NCI-H2029 treated with DMSO at 0.1 percent for 48 hours (cell line): Measurements from ENCODE around the gene LMF2.
"Not testable (repeated sequence)": the region's sequence is repeated elsewhere in the genome, so short reads cannot be mapped to it uniquely, and the experiment has no call there.

Source experiments
- DNase-seq: peaks from one replicate; lab custom pipeline; 2025; lab: John Stamatoyannopoulos, UW

Gene LMF2

DNA sequence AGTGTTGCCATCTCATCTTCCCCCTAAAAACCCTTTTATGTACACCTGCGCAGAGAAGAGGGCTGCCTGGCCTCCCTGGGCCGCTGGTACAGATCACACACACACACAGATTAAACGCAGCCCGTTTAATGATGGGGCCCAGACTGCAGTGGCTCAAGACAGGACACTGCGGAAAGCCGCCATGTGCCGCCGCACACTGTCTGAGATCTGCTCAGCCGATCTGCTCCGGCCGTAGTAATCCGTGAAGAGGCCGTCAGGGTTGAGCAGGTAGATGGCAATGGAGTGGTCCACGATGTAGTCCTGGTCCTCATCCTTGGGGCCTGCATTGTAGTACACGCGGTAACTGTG is 15.9 kb upstream of the LMF2 start:
- DNase-seq = no peak

DNA sequence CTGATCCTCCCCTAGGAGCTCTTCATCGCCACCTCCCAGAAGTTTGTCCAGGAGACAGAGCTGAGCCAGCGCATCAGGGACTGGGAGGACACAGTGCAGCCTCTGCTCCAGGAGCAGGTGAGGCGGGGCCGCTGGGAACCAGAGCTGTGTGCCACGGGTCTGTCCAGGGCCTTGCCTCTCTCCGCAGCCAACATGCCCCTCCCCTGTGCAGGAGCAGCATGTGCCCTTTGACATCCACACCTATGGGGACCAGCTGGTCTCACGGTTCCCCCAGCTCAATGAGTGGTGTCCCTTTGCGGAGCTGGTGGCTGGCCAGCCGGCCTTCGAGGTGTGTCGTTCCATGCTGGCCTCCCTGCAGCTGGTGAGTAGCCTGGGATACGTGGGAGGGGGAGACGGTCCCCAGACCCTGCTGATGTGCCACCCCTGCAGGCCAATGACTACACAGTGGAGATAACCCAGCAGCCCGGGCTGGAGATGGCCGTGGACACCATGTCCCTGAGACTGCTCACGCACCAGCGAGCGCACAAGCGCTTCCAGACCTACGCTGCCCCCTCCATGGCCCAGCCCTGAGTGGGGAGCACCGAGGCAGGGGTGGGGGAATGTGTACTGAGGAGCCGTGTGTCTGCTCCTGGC is 15.4 kb upstream of the LMF2 start:
- DNase-seq = no peak

- DNase-seq = no peak
Observed at GRCh38 chr22:50522208-50522805, 14.8 kb upstream of the LMF2 start.

DNA sequence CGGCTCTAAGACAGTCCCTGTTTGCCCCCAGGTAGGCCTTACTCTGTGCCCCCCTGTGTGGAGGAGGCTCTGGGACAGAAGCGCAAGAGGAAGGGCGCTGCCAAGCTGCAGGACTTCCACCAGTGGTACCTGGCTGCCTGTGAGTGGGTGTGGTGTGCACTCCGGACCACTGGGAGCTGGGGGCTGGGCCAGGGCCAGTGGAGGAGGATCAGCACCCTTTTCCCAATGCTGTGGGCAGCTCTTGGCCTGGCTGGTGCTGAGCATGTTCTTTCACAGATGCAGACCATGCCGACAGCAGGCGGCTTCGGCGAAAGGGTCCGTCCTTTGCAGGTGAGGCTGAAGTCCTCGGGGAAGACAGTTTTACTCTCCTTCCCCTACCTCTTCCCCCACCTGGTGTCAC is 14.2 kb upstream of the LMF2 start:
- DNase-seq = no peak

- no peak for DNase-seq
Observed at GRCh38 chr22:50520826-50521453, 13.4 kb upstream of the LMF2 start.

- not testable (repeated sequence) for DNase-seq
Observed at GRCh38 chr22:50520184-50520583, 12.7 kb upstream of the LMF2 start.

DNA sequence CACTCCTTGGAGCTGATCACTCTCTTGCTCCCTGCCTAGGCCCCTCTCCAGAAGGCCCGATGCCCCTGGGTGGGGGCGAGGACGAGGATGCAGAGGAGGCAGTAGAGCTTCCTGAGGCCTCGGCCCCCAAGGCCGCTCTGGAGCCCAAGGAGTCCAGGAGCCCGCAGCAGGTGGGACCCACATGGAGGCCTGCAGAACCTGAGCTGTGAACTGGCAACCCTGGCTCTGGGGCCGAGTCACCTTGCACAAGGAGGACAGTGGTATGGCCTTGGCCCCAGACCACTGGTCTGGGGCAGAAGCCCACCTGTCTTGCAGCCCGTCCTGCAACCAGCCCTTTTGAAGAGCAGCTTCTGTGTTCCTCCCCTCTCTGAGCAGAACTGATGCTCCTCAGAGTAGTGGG is 11.6 kb upstream of the LMF2 start:
- no peak for DNase-seq

DNA sequence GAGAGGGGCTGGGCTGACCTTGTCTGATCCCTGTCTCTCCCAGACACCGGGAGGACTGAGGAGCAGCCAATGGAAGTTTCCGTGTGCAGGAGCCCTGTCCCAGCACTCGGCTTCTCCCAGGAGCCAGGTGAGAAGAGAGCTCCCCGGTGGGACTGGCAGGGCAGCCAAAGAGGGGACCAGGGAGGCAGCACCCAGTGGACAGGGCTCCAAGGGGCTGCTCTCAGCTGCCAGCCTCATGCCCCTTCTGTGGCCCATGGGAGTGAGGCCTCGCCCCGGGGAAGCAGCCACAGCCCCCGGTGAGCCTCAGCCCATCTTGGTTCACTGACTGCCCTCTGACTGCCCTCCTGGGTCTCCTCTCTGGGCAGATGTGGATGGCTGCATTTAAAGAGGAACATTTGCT is 11.1 kb upstream of the LMF2 start:
- DNase-seq = no peak

DNA sequence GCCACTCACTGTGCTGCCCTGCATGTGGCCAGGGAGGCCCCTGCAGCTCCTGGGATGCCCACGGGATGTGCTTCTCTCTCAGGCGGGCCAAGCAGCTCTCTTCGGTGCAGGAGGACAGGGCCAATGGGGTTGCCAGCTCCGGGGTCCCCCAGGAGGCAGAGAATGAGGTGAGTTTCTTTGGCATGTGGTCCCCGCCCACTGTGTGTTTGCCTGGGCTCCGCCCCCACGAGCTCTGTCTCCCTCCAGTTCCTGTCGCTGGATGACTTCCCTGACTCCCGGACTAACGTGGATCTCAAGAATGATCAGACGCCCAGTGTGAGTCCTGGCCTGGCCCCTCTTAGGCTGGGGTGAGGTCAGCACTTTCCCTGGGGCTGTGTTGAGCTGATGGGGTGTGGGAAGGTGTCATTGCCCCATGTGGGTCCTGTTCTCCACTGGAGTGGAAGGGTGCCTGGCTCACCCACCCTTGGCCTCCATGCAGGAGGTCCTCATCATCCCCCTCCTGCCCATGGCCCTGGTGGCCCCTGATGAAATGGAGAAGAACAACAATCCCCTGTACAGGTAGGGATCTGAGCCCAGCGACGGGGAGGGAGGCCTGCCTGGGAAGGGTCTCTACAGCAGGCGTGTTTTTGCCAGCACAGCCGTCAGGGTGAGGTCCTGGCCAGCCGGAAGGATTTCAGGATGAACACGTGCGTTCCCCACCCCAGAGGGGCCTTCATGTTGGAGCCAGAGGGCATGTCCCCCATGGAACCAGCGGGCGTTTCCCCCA is 10.2 kb upstream of the LMF2 start:
- no peak for DNase-seq

DNA sequence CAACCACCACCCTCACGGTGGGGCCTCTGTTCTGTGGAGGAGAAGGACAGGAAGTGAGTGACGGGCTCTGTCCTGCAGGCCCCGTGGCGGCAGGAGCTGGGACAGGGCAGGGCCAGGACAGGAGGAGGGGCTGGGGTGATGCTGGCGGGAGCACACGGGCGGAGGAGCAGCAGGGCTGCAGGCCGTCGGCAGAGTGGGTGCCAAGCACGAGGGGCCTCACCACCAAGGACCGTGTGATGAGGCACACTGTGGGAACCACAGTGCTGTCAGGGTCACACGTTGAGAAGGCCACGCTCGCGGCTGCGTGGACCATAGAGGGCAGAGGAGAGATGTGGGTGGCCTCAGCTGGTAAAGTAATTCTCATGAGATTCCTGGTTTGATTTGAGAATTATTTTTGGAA is 9.4 kb upstream of the LMF2 start:
- DNase-seq = no peak

DNA sequence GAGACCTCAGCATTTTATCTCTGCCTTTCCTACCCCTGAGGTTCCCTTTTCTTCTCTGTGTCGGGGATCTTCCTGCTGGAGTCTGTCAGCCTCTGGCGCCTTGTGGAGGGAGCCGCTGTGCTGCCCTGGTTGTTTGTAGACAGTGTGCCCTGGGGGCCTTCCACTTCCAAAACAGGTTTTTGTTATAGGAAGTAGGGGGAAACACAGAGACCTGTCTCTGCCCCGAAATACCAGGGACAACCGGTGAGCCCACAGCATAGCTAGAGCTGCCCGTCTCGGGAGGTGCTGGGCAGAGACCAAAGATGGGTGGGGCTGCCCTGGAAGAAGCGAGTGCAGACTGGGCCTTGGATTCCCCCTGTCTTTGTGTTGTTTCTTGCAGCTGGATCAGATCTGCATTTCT is 8.6 kb upstream of the LMF2 start:
- no peak for DNase-seq

DNA sequence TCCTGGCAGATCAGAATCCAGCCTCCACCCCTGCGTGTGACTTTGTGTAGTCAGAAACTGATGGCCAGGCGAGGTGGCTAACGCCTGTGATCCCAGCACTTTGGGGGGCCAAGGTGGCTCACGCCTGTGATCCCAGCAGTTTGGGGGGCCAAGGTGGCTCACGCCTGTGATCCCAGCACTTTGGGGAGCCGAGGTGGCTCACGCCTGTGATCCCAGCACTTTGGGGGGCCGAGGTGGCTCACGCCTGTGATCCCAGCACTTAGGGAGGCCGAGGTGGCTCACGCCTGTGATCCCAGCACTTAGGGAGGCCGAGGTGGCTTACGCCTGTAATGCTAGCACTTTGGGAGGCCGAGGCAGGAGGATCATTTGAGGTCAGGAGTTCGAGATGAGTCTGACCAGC is 5.7 kb upstream of the LMF2 start:
- no peak for DNase-seq

DNA sequence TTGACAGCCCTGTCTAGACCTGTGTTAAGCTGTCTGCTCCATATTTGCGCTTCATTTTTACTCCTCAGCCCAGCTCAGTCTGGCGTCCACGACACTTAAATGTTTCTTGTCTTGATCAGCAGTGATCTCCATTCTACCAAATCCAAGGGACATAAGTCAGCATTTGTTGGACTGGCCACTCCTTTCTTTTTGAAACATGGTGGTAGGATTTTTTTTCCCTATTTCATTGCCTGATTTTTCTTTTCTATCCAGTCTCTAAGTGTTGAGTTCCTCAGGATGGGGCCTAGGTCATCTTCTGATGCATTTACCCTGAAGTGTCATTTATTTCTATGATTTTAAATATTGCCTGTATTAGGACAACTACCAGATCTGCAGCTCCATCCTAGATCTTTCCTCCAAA is 1.4 kb upstream of the LMF2 start:
- no peak for DNase-seq

GRCh38 chr22:50507991-50508884 is 736 bp upstream of the LMF2 start, which contains the start of gene NCAPH2:
NCAPH2 (plus strand) TSS chr22:50508224; CDS start chr22:50508338, 114 bp downstream.
- DNase-seq = peak; percentile 37

- no peak for DNase-seq
Observed at GRCh38 chr22:50506611-50507420, 686 bp downstream of the LMF2 start.

DNA sequence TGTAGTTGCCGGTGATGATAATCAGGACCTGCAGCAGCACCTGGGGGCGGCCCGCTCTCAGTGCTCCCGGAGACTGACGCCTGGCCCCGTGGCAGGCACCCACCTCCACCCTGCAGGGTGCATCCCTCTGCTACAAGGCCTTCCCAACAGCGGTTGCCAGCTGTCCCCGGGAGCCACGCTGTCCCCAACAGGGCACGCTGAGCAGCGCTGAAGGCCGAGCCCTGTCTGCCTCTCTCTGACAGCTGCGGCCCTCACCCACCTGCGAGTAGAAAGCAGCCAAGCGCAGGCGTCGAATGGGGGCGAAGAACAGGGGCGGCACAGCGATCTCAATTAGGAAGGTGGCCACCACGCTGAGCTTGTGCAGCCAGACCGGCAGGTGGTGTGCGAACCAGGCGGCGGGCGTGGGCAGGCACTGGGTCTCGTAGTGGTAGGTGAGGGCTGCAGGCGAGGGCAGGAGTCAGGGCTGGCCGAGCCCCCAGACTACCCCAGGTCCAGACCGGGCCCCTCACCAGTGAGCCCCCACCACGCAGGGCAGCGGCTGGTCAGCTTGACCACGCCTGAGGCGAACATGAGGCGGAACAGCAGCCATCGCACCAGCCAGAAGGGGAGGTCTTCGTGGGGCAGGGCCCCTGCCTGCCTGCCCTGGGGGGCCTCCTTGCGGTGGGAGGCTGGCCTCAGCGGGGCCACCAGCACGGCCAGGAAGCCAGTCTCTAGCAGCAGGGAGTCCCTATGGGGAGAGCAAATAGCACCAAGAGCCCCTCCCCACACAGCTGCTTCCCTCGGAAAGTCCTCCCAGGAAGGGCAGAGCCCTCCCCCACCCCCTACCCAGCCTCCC is 1.5 kb downstream of the LMF2 start:
- DNase-seq = no peak

DNA sequence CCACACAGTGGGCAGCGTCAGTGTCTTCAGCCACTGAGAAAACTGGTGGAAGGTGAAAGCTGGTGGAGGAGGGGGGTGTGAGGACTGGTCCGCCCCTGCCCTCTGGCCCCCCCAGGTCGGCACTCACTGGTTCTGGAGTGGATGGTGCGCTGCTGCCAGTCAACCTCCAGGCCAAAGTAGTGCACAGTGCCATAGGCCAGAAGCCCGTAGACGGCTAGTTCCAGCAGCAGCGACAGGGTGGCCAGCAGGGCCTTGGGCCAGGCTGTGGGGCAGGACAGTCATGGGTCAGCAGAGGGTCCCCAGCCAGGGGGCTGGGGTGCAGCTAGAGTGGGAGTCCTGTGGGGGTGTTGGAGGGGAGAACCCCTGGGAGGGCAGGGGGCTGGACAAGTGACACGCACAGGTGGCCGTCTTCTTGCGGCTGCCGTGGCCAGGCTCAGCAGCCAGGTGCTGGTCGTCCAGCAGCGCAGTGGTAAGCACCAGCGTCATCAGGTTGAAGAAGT is 2.2 kb downstream of the LMF2 start:
- no peak for DNase-seq

GRCh38 chr22:50504369-50505211 is 2.9 kb downstream of the LMF2 start:
- no peak for DNase-seq
